ENCODE measurements around the gene EHBP1.

EHBP1 gene

DNA sequence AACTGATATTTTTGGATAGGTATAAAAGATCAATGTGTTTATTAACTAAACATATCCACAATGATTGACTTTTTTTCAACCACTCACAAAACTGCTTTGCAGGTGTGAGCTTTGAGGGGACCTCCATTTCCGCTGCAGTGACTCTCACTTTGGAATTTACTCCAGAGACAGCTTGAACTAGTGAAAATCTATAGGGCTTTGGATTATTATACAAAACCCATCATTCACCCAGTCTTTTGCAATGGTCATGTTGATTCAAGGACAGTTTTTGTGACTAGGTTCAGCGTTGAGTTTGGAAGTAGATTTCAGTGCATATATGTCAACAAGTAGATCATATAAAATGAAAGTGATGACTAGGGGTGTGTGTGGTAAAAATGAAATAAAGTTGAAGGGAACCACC lies 87.7 kb downstream of the EHBP1 start:
- DNase-seq (ENCODE audit: insufficient read length, low spot score): no peak
- FAIRE-seq: no peak
- TF ChIP-seq, protein P1, sequence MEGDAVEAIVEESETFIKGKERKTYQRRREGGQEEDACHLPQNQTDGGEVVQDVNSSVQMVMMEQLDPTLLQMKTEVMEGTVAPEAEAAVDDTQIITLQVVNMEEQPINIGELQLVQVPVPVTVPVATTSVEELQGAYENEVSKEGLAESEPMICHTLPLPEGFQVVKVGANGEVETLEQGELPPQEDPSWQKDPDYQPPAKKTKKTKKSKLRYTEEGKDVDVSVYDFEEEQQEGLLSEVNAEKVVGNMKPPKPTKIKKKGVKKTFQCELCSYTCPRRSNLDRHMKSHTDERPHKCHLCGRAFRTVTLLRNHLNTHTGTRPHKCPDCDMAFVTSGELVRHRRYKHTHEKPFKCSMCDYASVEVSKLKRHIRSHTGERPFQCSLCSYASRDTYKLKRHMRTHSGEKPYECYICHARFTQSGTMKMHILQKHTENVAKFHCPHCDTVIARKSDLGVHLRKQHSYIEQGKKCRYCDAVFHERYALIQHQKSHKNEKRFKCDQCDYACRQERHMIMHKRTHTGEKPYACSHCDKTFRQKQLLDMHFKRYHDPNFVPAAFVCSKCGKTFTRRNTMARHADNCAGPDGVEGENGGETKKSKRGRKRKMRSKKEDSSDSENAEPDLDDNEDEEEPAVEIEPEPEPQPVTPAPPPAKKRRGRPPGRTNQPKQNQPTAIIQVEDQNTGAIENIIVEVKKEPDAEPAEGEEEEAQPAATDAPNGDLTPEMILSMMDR (IDR thresholded peaks at IDR 0.05; ENCODE audit: insufficient read depth, missing control alignments): no peak

- FAIRE-seq (no peak), DNase-seq (ENCODE audit: insufficient read length, low spot score) (no peak)
- TF ChIP-seq, protein P1 (IDR thresholded peaks at IDR 0.05; ENCODE audit: insufficient read depth, missing control alignments): no peak
Observed at GRCh38 chr2:62794791-62795190, 89.3 kb downstream of the EHBP1 start.

- no peak for DNase-seq (ENCODE audit: insufficient read length, low spot score)
- TF ChIP-seq, protein P1 (IDR thresholded peaks at IDR 0.05; ENCODE audit: insufficient read depth, missing control alignments): no peak
- FAIRE-seq: no peak
Observed at GRCh38 chr2:62795341-62795740, 89.8 kb downstream of the EHBP1 start.

DNA sequence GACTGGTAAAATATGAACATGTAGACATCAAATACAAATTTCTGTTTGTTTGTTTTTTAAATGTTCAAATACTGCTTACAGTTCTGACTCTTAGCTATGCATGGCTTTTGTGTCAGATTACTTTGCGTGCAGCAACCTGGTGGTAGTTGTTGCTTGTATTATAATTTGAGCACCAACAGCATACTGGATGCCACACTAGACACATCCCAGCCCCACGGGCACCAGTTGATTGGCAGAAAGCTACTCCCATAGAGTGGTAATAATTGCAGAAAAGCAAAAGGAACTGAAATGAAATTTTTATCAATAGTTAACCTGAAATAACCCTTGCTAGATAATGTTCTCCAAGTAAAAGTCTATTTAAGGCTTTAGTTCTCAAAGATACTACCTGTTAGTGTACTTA lies 91.6 kb downstream of the EHBP1 start:
- DNase-seq (ENCODE audit: insufficient read length, low spot score): no peak
- FAIRE-seq: no peak
- TF ChIP-seq, protein P1 (IDR thresholded peaks at IDR 0.05; ENCODE audit: insufficient read depth, missing control alignments): no peak

DNA sequence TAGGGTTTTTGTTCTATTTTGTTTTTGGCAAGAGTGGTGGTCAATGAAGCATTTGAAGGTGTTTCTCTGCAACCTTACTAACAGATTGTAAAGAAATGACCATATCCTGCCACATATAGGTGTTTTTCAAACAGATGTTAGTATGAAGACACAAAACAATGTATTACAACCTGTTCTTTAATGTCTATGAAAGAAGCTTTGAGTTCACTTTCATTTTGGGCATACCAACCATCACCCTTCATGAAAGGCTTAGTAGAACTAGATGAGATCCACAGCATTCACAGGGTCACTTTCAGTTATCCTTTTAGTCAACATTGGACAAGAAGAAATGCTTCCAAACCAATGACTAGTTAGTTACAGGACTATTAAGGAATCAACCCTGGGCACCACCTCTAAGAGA lies 95.1 kb downstream of the EHBP1 start:
- TF ChIP-seq, protein P1 (IDR thresholded peaks at IDR 0.05; ENCODE audit: insufficient read depth, missing control alignments): no peak
- DNase-seq (ENCODE audit: insufficient read length, low spot score): no peak
- no peak for FAIRE-seq

GRCh38 chr2:62801110-62801509 lies 95.6 kb downstream of the EHBP1 start:
- TF ChIP-seq, protein P1 (IDR thresholded peaks at IDR 0.05; ENCODE audit: insufficient read depth, missing control alignments): no peak
- no peak for FAIRE-seq

GRCh38 chr2:62801814-62802523 lies 96.5 kb downstream of the EHBP1 start:
- TF ChIP-seq, protein P1 (IDR thresholded peaks at IDR 0.05; ENCODE audit: insufficient read depth, missing control alignments): no peak
- DNase-seq (ENCODE audit: insufficient read length, low spot score) (no peak), FAIRE-seq (no peak)

More at GRCh38 chr2:62801110-62801509, 95.6 kb downstream of the EHBP1 start:
- no peak for DNase-seq (ENCODE audit: insufficient read length, low spot score)
